ENCODE measurements around the gene DIAPH3.

The DIAPH3 gene

GRCh38 chr13:60155978-60156377 lies 7.8 kb downstream of the DIAPH3 start:
- POLR2A ChIA-PET, result no interaction called here
- no peak for TF ChIP-seq CTCF (IDR thresholded peaks at IDR 0.05; ENCODE audit: control extremely low read depth, extremely low read depth, low read depth, missing control alignments)
- CTCF ChIA-PET, result interaction anchor here (0.7 to 1.7 kb wide), 4 partner anchors 8 to 13 kb away, joined by 3 to 5 read pairs (median 4); partner anchors contain the start of gene DIAPH3
- DNase-seq (ENCODE audit: extremely low spot score), result no peak

GRCh38 chr13:60152904-60153303 lies 10.8 kb downstream of the DIAPH3 start:
- ChIA-PET CTCF (interaction anchor here (1.1 to 1.5 kb wide), 2 partner anchors 10 to 12 kb away, joined by 3 to 4 read pairs; no protein-coding TSS in a partner anchor), POLR2A (no interaction called here)
- no peak for TF ChIP-seq CTCF (IDR thresholded peaks at IDR 0.05; ENCODE audit: control extremely low read depth, extremely low read depth, low read depth, missing control alignments)
- DNase-seq (ENCODE audit: extremely low spot score), result no peak

GRCh38 chr13:60152114-60152513 lies 11.6 kb downstream of the DIAPH3 start:
- POLR2A ChIA-PET, result no interaction called here
- no peak for TF ChIP-seq CTCF (IDR thresholded peaks at IDR 0.05; ENCODE audit: control extremely low read depth, extremely low read depth, low read depth, missing control alignments)
- no peak for DNase-seq (ENCODE audit: extremely low spot score)
- CTCF ChIA-PET, result interaction anchor here (1.1 kb wide), 1 partner anchor 9 kb away, joined by 3 read pairs; no protein-coding TSS in a partner anchor

- no peak for TF ChIP-seq CTCF (IDR thresholded peaks at IDR 0.05; ENCODE audit: control extremely low read depth, extremely low read depth, low read depth, missing control alignments)
- CTCF ChIA-PET, result interaction anchor here (1.1 to 2.0 kb wide), 6 partner anchors 9 to 38 kb away, joined by 3 to 11 read pairs (median 4); no protein-coding TSS in a partner anchor
These were observed 13.2 kb downstream of the DIAPH3 start for GRCh38 chr13:60150538-60150937.

GRCh38 chr13:60148918-60149317 lies 14.8 kb downstream of the DIAPH3 start:
- POLR2A ChIA-PET, result no interaction called here
- no peak for DNase-seq (ENCODE audit: extremely low spot score)
- TF ChIP-seq CTCF (IDR thresholded peaks at IDR 0.05; ENCODE audit: control extremely low read depth, extremely low read depth, low read depth, missing control alignments), result no peak
- CTCF ChIA-PET, result interaction anchor here (1.1 kb wide), 1 partner anchor 13 kb away, joined by 3 read pairs; no protein-coding TSS in a partner anchor

More at GRCh38 chr13:60150538-60150937, 13.2 kb downstream of the DIAPH3 start:
- no peak for DNase-seq (ENCODE audit: extremely low spot score)
- POLR2A ChIA-PET, result no interaction called here

GRCh38 chr13:60147361-60147760 lies 16.4 kb downstream of the DIAPH3 start:
- no peak for TF ChIP-seq CTCF (IDR thresholded peaks at IDR 0.05; ENCODE audit: control extremely low read depth, extremely low read depth, low read depth, missing control alignments)
- POLR2A ChIA-PET, result no interaction called here
- CTCF ChIA-PET, result interaction anchor here (1.3 kb wide), 1 partner anchor 18 kb away, joined by 3 read pairs; no protein-coding TSS in a partner anchor
- DNase-seq (ENCODE audit: extremely low spot score), result no peak

Measured in GM10248 (cell line).